GM12801 (cell line): ENCODE data around the gene SLC46A3.

Experiments used
- CTCF ChIP-seq: IDR thresholded peaks from one replicate; pipeline ENCODE4 v1.5.1; 2011; ENCODE audit warnings: control low read depth; ENCODE audit not compliant: insufficient read length; ENCODE audit errors: extremely low read depth

SLC46A3 gene

GRCh38 chr13:28671126-28671792 is 47.5 kb downstream of the SLC46A3 start:
- no peak for TF ChIP-seq CTCF

GRCh38 chr13:28666897-28667488 is 51.8 kb downstream of the SLC46A3 start:
- no peak for TF ChIP-seq CTCF

GRCh38 chr13:28659621-28659970 is 59.2 kb downstream of the SLC46A3 start:
- no peak for TF ChIP-seq CTCF

- no peak for TF ChIP-seq CTCF
Measured at GRCh38 chr13:28658796-28659620, 59.8 kb downstream of the SLC46A3 start, which contains the start of gene POMP. POMP (plus strand) TSS chr13:28659130; CDS start chr13:28659185, 55 bp downstream.

GRCh38 chr13:28658539-28658795 is 60.3 kb downstream of the SLC46A3 start:
- TF ChIP-seq CTCF, result no peak

GRCh38 chr13:28657784-28658538 is 60.8 kb downstream of the SLC46A3 start:
- TF ChIP-seq CTCF, result no peak

- TF ChIP-seq CTCF, result no peak
Measured at GRCh38 chr13:28655561-28655960, 63.2 kb downstream of the SLC46A3 start.
